B cell (primary cell): ENCODE measurements around the gene CDHR3. TPM values are rescaled to one million over a fixed set of nuclear protein-coding genes. Genes with fewer than 3 reads are reported as not detected.

ENCODE experiments used
- ATAC-seq: fragments of 200-7000 bp; cut with Tn5 transposase; one replicate; pipeline ENCODE4 v1.10.0; 2021; ENCODE audit warnings: low read depth, mild to moderate bottlenecking, moderate number of reproducible peaks, moderate library complexity
- CTCF ChIA-PET: fragments of 350-600 bp; sonication (Branson Sonifier 250); formaldehyde crosslinking; loops from one replicate; lab custom pipeline; 2021; ENCODE audit warnings: antibody characterized with exemption, inconsistent platforms; lab: Charles Lee
- POLR2A ChIA-PET: fragments of 350-600 bp; sonication (Branson Sonifier 250); formaldehyde crosslinking; loops from one replicate; lab custom pipeline; 2021; ENCODE audit warnings: antibody characterized with exemption; lab: Charles Lee
- DNase-seq: peaks from one replicate; pipeline ENCODE4 v3.0.0; 2013
- H2AFZ ChIP-seq: 2 replicates; pipeline ENCODE4 v1.6.1; 2012; ENCODE audit warnings: mild to moderate bottlenecking, low read depth, low read length; ENCODE audit not compliant: insufficient read depth, poor library complexity, severe bottlenecking
- H3K27ac ChIP-seq, 2 donors: 1 replicate in 1 of 2; 2 replicates in 1 of 2; pipeline ENCODE4 v1.5.1; 2012 to 2013; ENCODE audit warnings: low read length in 2 of 2, mild to moderate bottlenecking in 2 of 2, moderate library complexity in 1 of 2
- H3K27me3 ChIP-seq, 4 experiments: fragments of 200-600 bp in 1 of 4; sonication (generic) in 1 of 4; replicated peaks in 1 of 4; 1 replicate in 2 of 4; 2 replicates in 2 of 4; pipeline versions ENCODE4 v1.6.1 to v1.7.0; 2013 to 2016; ENCODE audit warnings: low read length in 3 of 4, mild to moderate bottlenecking in 2 of 4, mixed read lengths in 1 of 4, moderate library complexity in 1 of 4; ENCODE audit not compliant: insufficient read depth in 4 of 4, control insufficient read depth in 3 of 4; ENCODE audit errors: control extremely low read depth in 1 of 4
- H3K36me3 ChIP-seq, 2 experiments: replicated peaks in 1 of 2; 1 replicate in 1 of 2; 2 replicates in 1 of 2; pipeline versions ENCODE4 v1.6.1 to v1.7.1; 2013; ENCODE audit warnings: low read length in 1 of 2; ENCODE audit not compliant: insufficient read depth in 2 of 2, control insufficient read depth in 1 of 2; ENCODE audit errors: control extremely low read depth in 1 of 2, extremely low read depth in 1 of 2
- H3K4me1 ChIP-seq, 2 donors: fragments of 200-600 bp in 1 of 2; sonication (generic) in 1 of 2; 1 replicate in 1 of 2; 2 replicates in 1 of 2; pipeline versions ENCODE4 v1.5.1 to v1.6.1; 2013 to 2017; ENCODE audit warnings: low read length in 2 of 2; ENCODE audit not compliant: control insufficient read depth in 2 of 2, insufficient read depth in 2 of 2
- H3K4me2 ChIP-seq: replicated peaks from 2 replicates; pipeline ENCODE3; 2012; ENCODE audit warnings: mild to moderate bottlenecking, low read depth, low read length; ENCODE audit not compliant: poor library complexity, severe bottlenecking
- H3K4me3 ChIP-seq, 5 experiments: fragments of 200-600 bp in 1 of 5; sonication (generic) in 1 of 5; 1 replicate in 3 of 5; 2 replicates in 2 of 5; pipeline versions ENCODE4 v1.5.1 to v1.7.0; 2011 to 2016; ENCODE audit warnings: low read length in 4 of 5, mild to moderate bottlenecking in 4 of 5, low read depth in 2 of 5, control low read depth in 1 of 5, moderate library complexity in 1 of 5; ENCODE audit not compliant: insufficient read depth in 1 of 5; ENCODE audit errors: control extremely low read depth in 1 of 5, extremely low read depth in 1 of 5
- H3K79me2 ChIP-seq: fragments of 200-600 bp; sonication (generic); one replicate; pipeline ENCODE4 v1.6.0; 2016; ENCODE audit warnings: low read length; ENCODE audit not compliant: control insufficient read depth, insufficient read depth
- H3K9ac ChIP-seq: fragments of 200-600 bp; sonication (generic); 2 replicates; pipeline ENCODE4 v1.6.1; 2017; ENCODE audit warnings: mild to moderate bottlenecking, low read length, moderate library complexity
- H3K9me3 ChIP-seq, 3 donors: one replicate each; pipeline versions ENCODE4 v1.6.1 to v1.7.1; 2013; ENCODE audit warnings: low read length in 2 of 3; ENCODE audit not compliant: control insufficient read depth in 2 of 3, insufficient read depth in 1 of 3; ENCODE audit errors: control extremely low read depth in 1 of 3
- H4K20me1 ChIP-seq: 2 replicates; pipeline ENCODE4 v1.6.0; 2012; ENCODE audit warnings: mild to moderate bottlenecking, low read length; ENCODE audit not compliant: insufficient read depth, control insufficient read depth, poor library complexity, severe bottlenecking
- H3K27ac Mint-ChIP-seq: one replicate; pipeline ENCODE4 v1.8.0; 2021; ENCODE audit warnings: mixed read lengths
- H3K27me3 Mint-ChIP-seq: one replicate; pipeline ENCODE4 v1.8.0; 2021; ENCODE audit warnings: mixed read lengths
- H3K4me1 Mint-ChIP-seq: one replicate; pipeline ENCODE4 v1.8.0; 2021; ENCODE audit warnings: mixed read lengths
- H3K4me3 Mint-ChIP-seq: one replicate; pipeline ENCODE4 v1.8.0; 2021; ENCODE audit warnings: mixed read lengths
- H3K9me3 Mint-ChIP-seq: one replicate; pipeline ENCODE4 v1.8.0; 2022; ENCODE audit warnings: mixed read lengths; ENCODE audit not compliant: insufficient read depth
- EZH2 ChIP-seq: IDR thresholded peaks from 2 replicates; pipeline ENCODE4 v1.6.1; 2012; ENCODE audit warnings: borderline replicate concordance, low read depth, mild to moderate bottlenecking, moderate library complexity, low read length; ENCODE audit not compliant: insufficient read depth, poor library complexity, severe bottlenecking
- WGBS: methylation state at CpG from one replicate; pipeline ENCODE4 v1.1.5; 2013; ENCODE audit warnings: missing lambda C conversion rate; ENCODE audit not compliant: insufficient coverage; 5-methylcytosine and 5-hydroxymethylcytosine counted together
- intact Hi-C: fragments of 100-400 bp; cut with micrococcal nuclease; formaldehyde crosslinking; loops from one replicate; pipeline ENCODE4 v1.10.0; 2022
- polyA plus RNA-seq: library from polyadenylated mRNA; depleted of rRNA; stranded (reverse); fragments of >200 nt; gene quantifications from 2 replicates; pipeline ENCODE4 v1.2.3, GENCODE V29; 2012
- total RNA-seq, 2 donors: library from RNA; stranded (reverse); fragments of 120-200 nt in 1 of 2; gene quantifications; 1 replicate in 1 of 2; 2 replicates in 1 of 2; pipeline versions ENCODE4 v1.2.3 to v1.2.4, GENCODE V29; 2013 to 2022
- TF ChIP-seq, protein P1 (sequence below): fragments of 200-600 bp; IDR thresholded peaks from one replicate; pipeline ENCODE4 v1.8.0; 2022; ENCODE audit warnings: antibody characterized with exemption, mild to moderate bottlenecking

CDHR3 gene
- total and polyA plus RNA-seq, 2 donors (not counting 1 experiment from before 2014, with no cell fraction given), result 0.34 to 2.6 TPM

GRCh38 chr7:105945848-105946247 is 17.2 kb upstream of the CDHR3 start:
- ATAC-seq (no peak), DNase-seq (no peak)
- no peaks in the 10 kb centered on the region for H3K36me3 ChIP-seq
- ChIA-PET CTCF (no interaction called here), POLR2A (no interaction called here)
- H3K79me2 ChIP-seq, result no peaks in the 10 kb centered on the region
- Mint-ChIP-seq H3K9me3 (no peaks in the 10 kb centered on the region), H3K27ac (no peak overlapping the region), H3K4me1 (no peaks in the 10 kb centered on the region), H3K4me3 (no peak overlapping the region), H3K27me3 (no peaks in the 10 kb centered on the region)
- no peak overlapping the region for H2AFZ ChIP-seq
- WGBS, result 95% methylated on average over 5 of the region's 9 CpGs
- H3K4me3 ChIP-seq, result no peak overlapping the region
- H3K4me1 ChIP-seq, result no peaks in the 10 kb centered on the region
- no peaks in the 10 kb centered on the region for H4K20me1 ChIP-seq
- intact Hi-C loops, result no loop called here
- no peaks in the 10 kb centered on the region for H3K9me3 ChIP-seq
- H3K27ac ChIP-seq, result no peak overlapping the region
- TF ChIP-seq, protein P1, sequence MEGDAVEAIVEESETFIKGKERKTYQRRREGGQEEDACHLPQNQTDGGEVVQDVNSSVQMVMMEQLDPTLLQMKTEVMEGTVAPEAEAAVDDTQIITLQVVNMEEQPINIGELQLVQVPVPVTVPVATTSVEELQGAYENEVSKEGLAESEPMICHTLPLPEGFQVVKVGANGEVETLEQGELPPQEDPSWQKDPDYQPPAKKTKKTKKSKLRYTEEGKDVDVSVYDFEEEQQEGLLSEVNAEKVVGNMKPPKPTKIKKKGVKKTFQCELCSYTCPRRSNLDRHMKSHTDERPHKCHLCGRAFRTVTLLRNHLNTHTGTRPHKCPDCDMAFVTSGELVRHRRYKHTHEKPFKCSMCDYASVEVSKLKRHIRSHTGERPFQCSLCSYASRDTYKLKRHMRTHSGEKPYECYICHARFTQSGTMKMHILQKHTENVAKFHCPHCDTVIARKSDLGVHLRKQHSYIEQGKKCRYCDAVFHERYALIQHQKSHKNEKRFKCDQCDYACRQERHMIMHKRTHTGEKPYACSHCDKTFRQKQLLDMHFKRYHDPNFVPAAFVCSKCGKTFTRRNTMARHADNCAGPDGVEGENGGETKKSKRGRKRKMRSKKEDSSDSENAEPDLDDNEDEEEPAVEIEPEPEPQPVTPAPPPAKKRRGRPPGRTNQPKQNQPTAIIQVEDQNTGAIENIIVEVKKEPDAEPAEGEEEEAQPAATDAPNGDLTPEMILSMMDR, result no peak
- TF ChIP-seq EZH2, result no peak
- H3K9ac ChIP-seq, result no peak overlapping the region
- H3K4me2 ChIP-seq, result no peak overlapping the region
- H3K27me3 ChIP-seq, result no peaks in the 10 kb centered on the region

DNA sequence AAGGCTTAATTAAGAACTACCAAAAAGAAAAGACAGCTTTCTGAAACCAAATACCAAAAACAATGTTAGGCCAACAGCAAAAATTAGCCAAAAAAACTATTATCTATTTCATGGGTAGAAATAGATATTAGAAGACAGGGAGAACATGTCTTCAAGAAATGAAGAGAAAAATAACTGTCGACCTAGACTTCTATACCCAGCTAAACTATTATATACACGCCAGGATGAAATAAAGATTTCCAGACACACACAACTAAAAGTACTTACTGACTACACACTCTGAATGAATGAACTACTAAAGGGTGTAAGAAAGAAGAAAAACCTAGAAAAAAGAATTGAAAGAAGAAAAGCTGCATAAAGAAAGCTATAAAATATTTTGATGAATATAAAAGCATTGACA is 11.5 kb upstream of the CDHR3 start:
- Mint-ChIP-seq H3K27me3 (no peaks in the 10 kb centered on the region), H3K9me3 (no peaks in the 10 kb centered on the region), H3K4me1 (no peaks in the 10 kb centered on the region), H3K4me3 (no peak overlapping the region), H3K27ac (no peak overlapping the region)
- WGBS, result no CpG with 5 or more reads among the region's 2 CpGs
- Histone ChIP-seq H3K36me3 (no peaks in the 10 kb centered on the region), H3K27ac (no peak overlapping the region), H4K20me1 (no peaks in the 10 kb centered on the region), H3K4me3 (no peak overlapping the region), H3K9me3 (peaks cover 0 to 18% (median 11%) of the 10 kb centered on the region in 3 donors), H3K4me2 (no peak overlapping the region), H3K9ac (no peak overlapping the region), H3K79me2 (no peaks in the 10 kb centered on the region), H2AFZ (no peak overlapping the region), H3K27me3 (peaks cover 0 to 5% (median 0%) of the 10 kb centered on the region in 4 experiments), H3K4me1 (no peaks in the 10 kb centered on the region)
- intact Hi-C loops, result no loop called here
- ChIA-PET CTCF (no interaction called here), POLR2A (no interaction called here)
- no peak for DNase-seq
- TF ChIP-seq EZH2, result no peak
- TF ChIP-seq, protein P1, result no peak
- ATAC-seq, result no peak
